GM23338 (cell line): ENCODE results near the gene SCAF4. TPM values are rescaled to one million over a fixed set of nuclear protein-coding genes. Genes with fewer than 3 reads are reported as not detected.

Experiments used
- ATAC-seq: fragments of 200-7000 bp; cut with Tn5 transposase; 3 replicates; pipeline ENCODE4 v1.9.1; 2020
- DNase-seq: peaks from one replicate; pipeline ENCODE4 v3.0.0-alpha.2; 2015; ENCODE audit warnings: low spot score
- H2AFZ ChIP-seq: fragments of 200-600 bp; sonication (generic); 2 replicates; pipeline ENCODE4 v1.8.0; 2016; ENCODE audit warnings: antibody characterized with exemption, mild to moderate bottlenecking, moderate library complexity
- H3F3A ChIP-seq: fragments of 200-600 bp; sonication (generic); replicated peaks from 2 replicates; pipeline ENCODE4 v1.8.0; 2017; ENCODE audit warnings: antibody characterized with exemption, mixed run types, low read depth
- H3K27ac ChIP-seq: fragments of 200-600 bp; sonication (generic); 2 replicates; pipeline ENCODE4 v1.6.1; 2016; ENCODE audit warnings: low read depth
- H3K27me3 ChIP-seq: fragments of 200-600 bp; sonication (generic); 2 replicates; pipeline ENCODE4 v1.8.0; 2016; ENCODE audit warnings: mild to moderate bottlenecking, mixed run types, moderate library complexity; ENCODE audit not compliant: insufficient read depth
- H3K36me3 ChIP-seq: fragments of 200-600 bp; sonication (generic); 2 replicates; pipeline ENCODE4 v1.8.0; 2016; ENCODE audit warnings: mild to moderate bottlenecking; ENCODE audit not compliant: insufficient read depth
- H3K4me1 ChIP-seq: fragments of 200-600 bp; sonication (generic); 2 replicates; pipeline ENCODE4 v1.8.0; 2016; ENCODE audit warnings: mild to moderate bottlenecking, moderate library complexity; ENCODE audit not compliant: insufficient read depth
- H3K4me2 ChIP-seq: fragments of 200-600 bp; sonication (generic); 2 replicates; pipeline ENCODE4 v1.7.1; 2017; ENCODE audit warnings: mixed run types
- H3K4me3 ChIP-seq: fragments of 200-600 bp; sonication (generic); 2 replicates; pipeline ENCODE4 v1.6.1; 2016; ENCODE audit warnings: mixed run types
- H3K79me2 ChIP-seq: fragments of 200-600 bp; sonication (generic); replicated peaks from 2 replicates; pipeline ENCODE4 v1.8.0; 2017; ENCODE audit warnings: mild to moderate bottlenecking; ENCODE audit not compliant: insufficient read depth
- H3K9me2 ChIP-seq: fragments of 200-600 bp; sonication (generic); 2 replicates; pipeline ENCODE4 v1.8.0; 2017; ENCODE audit not compliant: insufficient read depth
- H4K20me1 ChIP-seq: fragments of 200-600 bp; sonication (generic); replicated peaks from 2 replicates; pipeline ENCODE4 v1.8.0; 2017; ENCODE audit warnings: mild to moderate bottlenecking; ENCODE audit not compliant: insufficient read depth
- H3K27ac Mint-ChIP-seq: 2 replicates; pipeline ENCODE4 v1.8.0; 2020; ENCODE audit warnings: inconsistent platforms, mild to moderate bottlenecking, moderate library complexity, mixed read lengths
- H3K27me3 Mint-ChIP-seq: 3 replicates; pipeline ENCODE4 v1.8.0; 2022; ENCODE audit warnings: low read depth, mild to moderate bottlenecking, moderate library complexity, mixed read lengths, inconsistent platforms; ENCODE audit not compliant: insufficient read depth, poor library complexity
- H3K36me3 Mint-ChIP-seq: 3 replicates; pipeline ENCODE4 v1.8.0; 2021; ENCODE audit warnings: low read depth, mild to moderate bottlenecking, inconsistent platforms, moderate library complexity, mixed read lengths
- H3K4me1 Mint-ChIP-seq: 3 replicates; pipeline ENCODE4 v1.8.0; 2020; ENCODE audit warnings: mild to moderate bottlenecking, inconsistent platforms, mixed read lengths
- H3K4me3 Mint-ChIP-seq: 3 replicates; pipeline ENCODE4 v1.8.0; 2021; ENCODE audit warnings: moderate library complexity, mild to moderate bottlenecking, inconsistent platforms, mixed read lengths
- H3K9me3 Mint-ChIP-seq: 3 replicates; pipeline ENCODE4 v1.8.0; 2020; ENCODE audit warnings: moderate library complexity, mild to moderate bottlenecking, inconsistent platforms, mixed read lengths
- CREB1 ChIP-seq: fragments of 250-450 bp; sonication (Bioruptor Pico); IDR thresholded peaks from 2 replicates; pipeline ENCODE4 v1.5.0; 2020; ENCODE audit warnings: low read depth, mild to moderate bottlenecking, moderate library complexity
- CTCF ChIP-seq, 2 experiments: fragments of 200-600 bp in 1 of 2; sonication (generic) in 1 of 2; conservative IDR thresholded peaks; 2 replicates each; pipeline versions ENCODE4 v1.5.1 to v1.6.1; 2016 to 2017; ENCODE audit warnings: antibody characterized with exemption in 2 of 2, low read depth in 2 of 2, mild to moderate bottlenecking in 2 of 2, moderate library complexity in 1 of 2
- ETS1 ChIP-seq: IDR thresholded peaks from 2 replicates; pipeline ENCODE4 v1.6.1; 2016; ENCODE audit warnings: antibody characterized with exemption
- EZH2 ChIP-seq: fragments of 200-600 bp; sonication (generic); IDR thresholded peaks from one replicate; pipeline ENCODE4 v1.8.0; 2017; ENCODE audit warnings: antibody characterized with exemption, mild to moderate bottlenecking, low read depth; ENCODE audit not compliant: unreplicated experiment
- EZH2phosphoT487 ChIP-seq: fragments of 200-600 bp; sonication (generic); IDR thresholded peaks from one replicate; pipeline ENCODE4 v1.8.1; 2018; ENCODE audit warnings: antibody characterized with exemption; ENCODE audit not compliant: unreplicated experiment
- JUNB ChIP-seq: IDR thresholded peaks from one replicate; pipeline ENCODE4 v1.6.1; 2016; ENCODE audit warnings: antibody characterized with exemption; ENCODE audit not compliant: unreplicated experiment
- NANOG ChIP-seq: IDR thresholded peaks from 2 replicates; pipeline ENCODE4 v1.6.1; 2016; ENCODE audit warnings: antibody characterized with exemption, borderline replicate concordance
- POLR2AphosphoS5 ChIP-seq: IDR thresholded peaks from 2 replicates; pipeline ENCODE4 v1.6.1; 2016; ENCODE audit warnings: antibody characterized with exemption, low read depth
- REST ChIP-seq: IDR thresholded peaks from one replicate; pipeline ENCODE4 v1.6.1; 2018; ENCODE audit warnings: antibody characterized with exemption; ENCODE audit not compliant: unreplicated experiment
- STAT1 ChIP-seq: IDR thresholded peaks from one replicate; pipeline ENCODE4 v1.6.1; 2016; ENCODE audit warnings: antibody characterized with exemption; ENCODE audit not compliant: unreplicated experiment
- ZNF114 ChIP-seq: fragments of 250-450 bp; sonication (Bioruptor Pico); IDR thresholded peaks from 2 replicates; pipeline ENCODE4 v1.5.0; 2020; ENCODE audit warnings: mild to moderate bottlenecking, moderate library complexity
- ZNF331 ChIP-seq: fragments of 250-450 bp; sonication (Bioruptor Pico); IDR thresholded peaks from 2 replicates; pipeline ENCODE4 v1.5.0; 2020; ENCODE audit warnings: low read depth, mild to moderate bottlenecking, moderate library complexity
- polyA plus RNA-seq: library from polyadenylated mRNA; unstranded; fragments of >200 nt; fragmentation: Nextera tagmentation; extraction: Ambion mirVana; gene quantifications from 2 replicates; pipeline ENCODE4 v1.2.1, GENCODE V29; 2016
- total RNA-seq: library from RNA; depleted of rRNA; stranded (reverse); fragments of >200 nt; shearing (Covaris generic); gene quantifications from 2 replicates; pipeline ENCODE4 v1.2.3, GENCODE V29; 2014

SCAF4 gene
- total and polyA plus RNA-seq, 2 experiments from 2014 or later, result 29.7 to 45.8 TPM

DNA sequence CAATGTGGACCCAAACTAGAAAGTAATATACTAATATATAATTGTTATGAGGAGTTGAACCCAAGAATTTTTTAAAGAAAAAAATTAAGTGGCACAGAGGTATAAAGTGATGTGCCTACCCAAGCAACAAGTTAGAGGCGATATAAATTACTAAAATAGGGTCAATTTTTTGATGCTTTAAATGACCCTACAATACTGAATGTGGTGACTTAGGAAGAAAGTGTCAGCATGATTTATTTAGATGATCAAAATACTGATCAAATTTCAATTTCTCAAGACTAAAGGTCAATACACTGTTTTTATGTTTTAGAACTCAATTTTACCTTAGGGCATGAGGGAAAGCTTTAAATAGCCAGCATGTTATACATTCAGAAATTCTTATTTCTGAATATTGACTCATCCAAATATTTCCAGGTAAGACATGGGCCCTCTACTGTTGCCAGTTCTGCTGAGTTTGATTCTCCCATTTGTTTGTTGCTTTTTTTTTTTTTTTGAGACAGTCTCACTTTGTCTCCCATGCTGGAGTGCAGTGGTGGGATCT lies 20.1 kb downstream of the SCAF4 start (continued):
- TF ChIP-seq REST, result no peak

DNA sequence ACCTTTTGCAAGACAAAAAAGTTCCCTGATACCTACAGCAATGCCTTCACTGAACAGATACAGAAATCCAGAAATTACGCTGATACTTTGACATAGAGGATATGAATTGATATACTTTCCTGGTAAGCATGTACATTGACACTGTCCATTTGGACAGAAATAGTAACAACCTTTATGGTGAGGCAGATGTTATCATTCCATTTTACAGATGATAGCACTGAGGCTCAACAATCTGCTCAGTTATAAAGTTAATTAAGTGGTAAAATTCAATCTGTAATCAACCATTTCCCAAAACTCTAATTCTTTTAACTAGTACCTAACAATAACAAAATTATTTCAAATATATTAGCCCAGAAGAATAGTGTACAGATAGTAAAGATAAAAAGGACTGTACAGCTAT lies 20.6 kb downstream of the SCAF4 start:
- no peaks in the 10 kb centered on the region for H3F3A ChIP-seq
- H3K27ac ChIP-seq, result no peak overlapping the region
- peaks cover 100% of the 10 kb centered on the region for H3K79me2 ChIP-seq
- H3K4me3 Mint-ChIP-seq, result no peak overlapping the region
- H4K20me1 ChIP-seq, result peaks cover 65% of the 10 kb centered on the region
- DNase-seq (no peak), ATAC-seq (no peak)
- H3K4me1 Mint-ChIP-seq, result peaks cover 63% of the 10 kb centered on the region
- no peaks in the 10 kb centered on the region; the same call in 2 of the 3 replicates for H3K9me3 Mint-ChIP-seq
- H3K4me3 ChIP-seq, result no peak overlapping the region
- no peak overlapping the region for H2AFZ ChIP-seq
- no peaks in the 10 kb centered on the region for H3K36me3 ChIP-seq
- H3K27me3 ChIP-seq, result no peaks in the 10 kb centered on the region
- TF ChIP-seq ETS1 (no peak), CREB1 (no peak), ZNF114 (CRISPR knock-in tag) (no peak), EZH2 (no peak), ZNF331 (CRISPR knock-in tag) (no peak), JUNB (no peak), CTCF (conservative IDR thresholded peaks at IDR 0.05; ENCODE audit: low read depth in 2 of 2) (no peak), STAT1 (no peak), EZH2phosphoT487 (no peak), POLR2AphosphoS5 (no peak), NANOG (no peak)
- H3K4me1 ChIP-seq, result peaks cover 49% of the 10 kb centered on the region
- H3K27me3 Mint-ChIP-seq, result peaks cover 4% of the 10 kb centered on the region
- no peaks in the 10 kb centered on the region for H3K36me3 Mint-ChIP-seq
- H3K27ac Mint-ChIP-seq, result no peak overlapping the region
- no peaks in the 10 kb centered on the region for H3K9me2 ChIP-seq
- H3K4me2 ChIP-seq, result no peak overlapping the region
